ENCODE results near the gene RADIL.

- TF ChIP-seq CTCF (conservative IDR thresholded peaks at IDR 0.05; ENCODE audit: low read depth, low read length) (no peak), EZH2 (IDR thresholded peaks at IDR 0.05; ENCODE audit: borderline replicate concordance, low read depth, low read length, poor library complexity, severe bottlenecking) (no peak)
Measured at GRCh38 chr7:4883033-4883371, 514 bp downstream of the RADIL start.
